Measurements from ENCODE around the gene HAT1. TPM values are rescaled to one million over a fixed set of nuclear protein-coding genes. Genes with fewer than 3 reads are reported as not detected.
A peak's percentile ranks its signal among the peaks of the same experiment; 100 is the strongest.

Gene HAT1
- total RNA-seq, 1 experiment from 2014 or later, result 58.9 TPM

DNA sequence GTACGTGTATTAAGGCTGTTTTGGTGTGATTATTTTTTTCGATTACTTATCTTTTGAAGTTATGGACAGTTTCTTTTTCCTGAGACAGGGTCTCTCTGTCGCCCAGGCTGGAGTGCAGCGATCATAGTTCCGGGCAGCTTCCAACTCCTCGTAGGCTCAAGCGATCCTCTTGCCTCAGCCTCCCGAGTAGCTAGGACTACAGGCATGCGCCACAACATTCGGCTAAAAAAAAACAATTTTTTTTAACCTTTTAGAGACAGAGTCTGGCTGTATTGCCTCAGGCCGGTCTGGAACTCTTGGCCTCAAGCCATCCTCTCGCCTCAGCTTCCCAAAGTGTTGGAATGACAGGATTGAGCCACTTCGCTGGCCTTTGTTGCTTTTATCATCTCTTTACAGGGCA, 945 bp downstream of the HAT1 start:
- TF ChIP-seq ZNF232 (CRISPR knock-in tag; IDR thresholded peaks at IDR 0.05) (no peak), CDX4 (CRISPR knock-in tag; IDR thresholded peaks at IDR 0.05; ENCODE audit: borderline replicate concordance) (no peak)
- Mint-ChIP-seq H3K4me3 (peak overlapping the region; percentile 97), H3K27ac (peak overlapping the region; percentile 99), H3K4me1 (peaks cover 20% of the 10 kb centered on the region), H3K36me3 (peaks cover 13% of the 10 kb centered on the region), H3K27me3 (ENCODE audit: low read depth) (no peaks in the 10 kb centered on the region; the same call in 1 of the 2 replicates), H3K9me3 (no peaks in the 10 kb centered on the region)
- no peak for DNase-seq (ENCODE audit: low spot score)
- ChIA-PET POLR2A (no interaction called here), CTCF (interaction anchor here (0.9 to 2.0 kb wide), 4 partner anchors 9 to 235 kb away, joined by 3 to 12 read pairs (median 4); partner anchors contain the start of gene DYNC1I2)
- no peak for ATAC-seq

DNA sequence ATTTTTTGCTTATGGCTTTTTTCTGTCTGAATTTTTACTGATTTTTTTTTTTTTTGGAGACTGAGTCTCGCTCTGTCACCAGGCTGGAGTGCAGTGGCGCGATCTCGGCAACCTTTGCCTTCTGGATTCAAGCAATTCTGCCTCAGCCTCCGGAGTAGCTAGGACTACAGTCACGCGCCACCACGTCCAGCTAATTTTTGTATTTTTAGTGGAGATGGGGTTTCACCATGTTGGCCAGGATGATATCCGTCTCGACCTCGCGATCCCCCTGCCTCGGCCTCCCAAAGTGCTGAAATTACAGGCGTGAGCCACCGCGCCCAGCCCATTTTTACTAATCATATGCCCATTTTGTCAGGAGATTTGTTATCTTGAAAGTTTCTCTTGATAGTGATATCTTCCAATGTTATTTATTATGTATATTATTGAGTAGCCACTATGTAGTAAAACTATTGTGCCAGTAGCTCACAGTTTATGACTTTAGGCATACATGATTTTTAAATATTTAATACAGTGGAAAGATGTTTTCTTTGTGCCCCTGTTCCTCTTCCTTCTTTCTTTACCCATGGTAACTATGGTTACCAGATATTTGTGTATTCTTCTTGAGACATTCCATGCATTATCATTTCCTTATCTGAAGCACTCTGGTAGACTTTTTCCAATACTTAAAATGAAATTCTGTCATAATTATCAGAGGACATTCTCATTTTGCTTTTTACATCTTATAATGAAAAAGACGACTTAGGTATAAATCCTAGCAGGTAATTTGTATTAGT, 2.1 kb downstream of the HAT1 start:
- no peak for TF ChIP-seq ELF4 (CRISPR knock-in tag; IDR thresholded peaks at IDR 0.05; ENCODE audit: low read depth)
- TF ChIP-seq IRF2 (CRISPR knock-in tag; IDR thresholded peaks at IDR 0.05; ENCODE audit: borderline replicate concordance, low read depth), result no peak
- TF ChIP-seq, protein P1, sequence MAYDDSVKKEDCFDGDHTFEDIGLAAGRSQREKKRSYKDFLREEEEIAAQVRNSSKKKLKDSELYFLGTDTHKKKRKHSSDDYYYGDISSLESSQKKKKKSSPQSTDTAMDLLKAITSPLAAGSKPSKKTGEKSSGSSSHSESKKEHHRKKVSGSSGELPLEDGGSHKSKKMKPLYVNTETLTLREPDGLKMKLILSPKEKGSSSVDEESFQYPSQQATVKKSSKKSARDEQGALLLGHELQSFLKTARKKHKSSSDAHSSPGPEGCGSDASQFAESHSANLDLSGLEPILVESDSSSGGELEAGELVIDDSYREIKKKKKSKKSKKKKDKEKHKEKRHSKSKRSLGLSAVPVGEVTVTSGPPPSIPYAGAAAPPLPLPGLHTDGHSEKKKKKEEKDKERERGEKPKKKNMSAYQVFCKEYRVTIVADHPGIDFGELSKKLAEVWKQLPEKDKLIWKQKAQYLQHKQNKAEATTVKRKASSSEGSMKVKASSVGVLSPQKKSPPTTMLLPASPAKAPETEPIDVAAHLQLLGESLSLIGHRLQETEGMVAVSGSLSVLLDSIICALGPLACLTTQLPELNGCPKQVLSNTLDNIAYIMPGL (CRISPR knock-in tag; IDR thresholded peaks at IDR 0.05), result no peak
- TF ChIP-seq ARID4B (CRISPR knock-in tag; IDR thresholded peaks at IDR 0.05; ENCODE audit: borderline replicate concordance), result no peak
- TF ChIP-seq FOXK1 (CRISPR knock-in tag; IDR thresholded peaks at IDR 0.05), result no peak
- TF ChIP-seq, protein P2, sequence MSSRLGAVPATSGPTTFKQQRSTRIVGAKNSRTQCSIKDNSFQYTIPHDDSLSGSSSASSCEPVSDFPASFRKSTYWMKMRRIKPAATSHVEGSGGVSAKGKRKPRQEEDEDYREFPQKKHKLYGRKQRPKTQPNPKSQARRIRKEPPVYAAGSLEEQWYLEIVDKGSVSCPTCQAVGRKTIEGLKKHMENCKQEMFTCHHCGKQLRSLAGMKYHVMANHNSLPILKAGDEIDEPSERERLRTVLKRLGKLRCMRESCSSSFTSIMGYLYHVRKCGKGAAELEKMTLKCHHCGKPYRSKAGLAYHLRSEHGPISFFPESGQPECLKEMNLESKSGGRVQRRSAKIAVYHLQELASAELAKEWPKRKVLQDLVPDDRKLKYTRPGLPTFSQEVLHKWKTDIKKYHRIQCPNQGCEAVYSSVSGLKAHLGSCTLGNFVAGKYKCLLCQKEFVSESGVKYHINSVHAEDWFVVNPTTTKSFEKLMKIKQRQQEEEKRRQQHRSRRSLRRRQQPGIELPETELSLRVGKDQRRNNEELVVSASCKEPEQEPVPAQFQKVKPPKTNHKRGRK (CRISPR knock-in tag; IDR thresholded peaks at IDR 0.05; ENCODE audit: borderline replicate concordance), result no peak
- TF ChIP-seq GABPB1 (CRISPR knock-in tag; IDR thresholded peaks at IDR 0.05), result no peak
- peak overlapping the region; percentile 97 for H3K4me3 Mint-ChIP-seq
- H3K9me3 Mint-ChIP-seq, result no peaks in the 10 kb centered on the region
- H3K27ac Mint-ChIP-seq, result peak overlapping the region; percentile 36; the same call in 1 of the 2 replicates
- DNase-seq (ENCODE audit: low spot score), result no peak
- ChIA-PET CTCF (no interaction called here), POLR2A (no interaction called here)
- ATAC-seq, result no peak
- H3K4me1 Mint-ChIP-seq, result peaks cover 20% of the 10 kb centered on the region
- peaks cover 16% of the 10 kb centered on the region for H3K36me3 Mint-ChIP-seq
- no peaks in the 10 kb centered on the region; the same call in 1 of the 2 replicates for H3K27me3 Mint-ChIP-seq (ENCODE audit: low read depth)

GRCh38 chr2:171930385-171930784, 8.1 kb downstream of the HAT1 start:
- DNase-seq (ENCODE audit: low spot score), result no peak
- Mint-ChIP-seq H3K36me3 (peaks cover 24% of the 10 kb centered on the region), H3K9me3 (no peaks in the 10 kb centered on the region), H3K4me1 (no peaks in the 10 kb centered on the region), H3K27me3 (ENCODE audit: low read depth) (no peaks in the 10 kb centered on the region), H3K27ac (no peak overlapping the region), H3K4me3 (no peak overlapping the region)
- ChIA-PET CTCF (no interaction called here), POLR2A (no interaction called here)
- ATAC-seq, result no peak
- TF ChIP-seq, protein P3, sequence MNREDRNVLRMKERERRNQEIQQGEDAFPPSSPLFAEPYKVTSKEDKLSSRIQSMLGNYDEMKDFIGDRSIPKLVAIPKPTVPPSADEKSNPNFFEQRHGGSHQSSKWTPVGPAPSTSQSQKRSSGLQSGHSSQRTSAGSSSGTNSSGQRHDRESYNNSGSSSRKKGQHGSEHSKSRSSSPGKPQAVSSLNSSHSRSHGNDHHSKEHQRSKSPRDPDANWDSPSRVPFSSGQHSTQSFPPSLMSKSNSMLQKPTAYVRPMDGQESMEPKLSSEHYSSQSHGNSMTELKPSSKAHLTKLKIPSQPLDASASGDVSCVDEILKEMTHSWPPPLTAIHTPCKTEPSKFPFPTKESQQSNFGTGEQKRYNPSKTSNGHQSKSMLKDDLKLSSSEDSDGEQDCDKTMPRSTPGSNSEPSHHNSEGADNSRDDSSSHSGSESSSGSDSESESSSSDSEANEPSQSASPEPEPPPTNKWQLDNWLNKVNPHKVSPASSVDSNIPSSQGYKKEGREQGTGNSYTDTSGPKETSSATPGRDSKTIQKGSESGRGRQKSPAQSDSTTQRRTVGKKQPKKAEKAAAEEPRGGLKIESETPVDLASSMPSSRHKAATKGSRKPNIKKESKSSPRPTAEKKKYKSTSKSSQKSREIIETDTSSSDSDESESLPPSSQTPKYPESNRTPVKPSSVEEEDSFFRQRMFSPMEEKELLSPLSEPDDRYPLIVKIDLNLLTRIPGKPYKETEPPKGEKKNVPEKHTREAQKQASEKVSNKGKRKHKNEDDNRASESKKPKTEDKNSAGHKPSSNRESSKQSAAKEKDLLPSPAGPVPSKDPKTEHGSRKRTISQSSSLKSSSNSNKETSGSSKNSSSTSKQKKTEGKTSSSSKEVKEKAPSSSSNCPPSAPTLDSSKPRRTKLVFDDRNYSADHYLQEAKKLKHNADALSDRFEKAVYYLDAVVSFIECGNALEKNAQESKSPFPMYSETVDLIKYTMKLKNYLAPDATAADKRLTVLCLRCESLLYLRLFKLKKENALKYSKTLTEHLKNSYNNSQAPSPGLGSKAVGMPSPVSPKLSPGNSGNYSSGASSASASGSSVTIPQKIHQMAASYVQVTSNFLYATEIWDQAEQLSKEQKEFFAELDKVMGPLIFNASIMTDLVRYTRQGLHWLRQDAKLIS (CRISPR knock-in tag; IDR thresholded peaks at IDR 0.05; ENCODE audit: borderline replicate concordance), result no peak
- TF ChIP-seq GABPB1 (CRISPR knock-in tag; IDR thresholded peaks at IDR 0.05) (no peak), CREB1 (CRISPR knock-in tag; IDR thresholded peaks at IDR 0.05) (no peak), IRF1 (CRISPR knock-in tag; IDR thresholded peaks at IDR 0.05) (no peak)

Measured in WTC11 (cell line).